ENCODE results near the gene LRP3.

The LRP3 gene

GRCh38 chr19:33251526-33252090 is 57.5 kb downstream of the LRP3 start:
- no peak for DNase-seq (ENCODE audit: low read depth in 2 of 2, low spot score in 1 of 2)

GRCh38 chr19:33252418-33252962 is 58.4 kb downstream of the LRP3 start:
- no peak for DNase-seq (ENCODE audit: low read depth in 2 of 2, low spot score in 1 of 2)

DNA sequence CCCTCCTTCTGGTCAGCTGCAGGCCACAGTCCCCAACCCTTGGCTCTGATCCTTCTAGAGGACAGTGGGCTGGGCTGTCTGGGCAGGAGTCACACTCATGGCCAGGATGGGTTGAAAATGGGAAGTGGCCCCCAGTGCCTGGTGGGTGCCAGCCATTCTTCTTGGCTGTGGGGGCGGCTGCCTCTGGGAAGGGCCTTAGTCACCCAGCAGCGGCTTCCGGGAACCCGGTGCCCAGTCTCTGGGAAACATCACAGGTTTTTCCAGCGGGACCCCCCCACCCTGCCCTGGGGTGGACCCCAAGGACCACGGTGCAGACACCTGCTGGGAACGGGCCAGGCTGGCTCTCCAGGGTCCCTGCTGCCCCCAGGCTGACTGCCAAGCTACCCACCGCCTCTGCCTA is 58.8 kb downstream of the LRP3 start:
- DNase-seq (ENCODE audit: low read depth in 2 of 2, low spot score in 1 of 2), result no peak

- no peak for DNase-seq (ENCODE audit: low read depth in 2 of 2, low spot score in 1 of 2)
Measured at GRCh38 chr19:33254245-33254824, 60.2 kb downstream of the LRP3 start.

DNA sequence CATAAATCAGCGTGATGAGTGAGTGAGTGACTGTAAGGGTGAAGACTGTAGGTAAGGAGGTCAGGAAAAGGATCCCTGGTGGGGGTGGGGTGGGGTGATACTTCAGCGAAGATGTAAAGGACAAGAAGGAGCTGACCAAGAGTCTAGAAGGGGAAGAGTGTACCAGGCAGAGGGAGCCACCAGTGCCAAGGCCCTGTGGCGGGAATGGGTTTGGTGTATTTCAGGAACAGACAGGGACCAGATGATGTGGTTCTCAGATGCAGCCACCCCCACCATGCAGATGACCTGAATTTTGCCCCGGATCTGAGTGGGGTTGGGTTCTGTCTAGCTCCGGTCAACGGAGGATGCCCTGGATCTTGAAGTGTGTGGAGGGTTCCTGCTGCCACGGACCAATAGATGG is 61.7 kb downstream of the LRP3 start:
- DNase-seq (ENCODE audit: low read depth in 2 of 2, low spot score in 1 of 2), result no peak

DNA sequence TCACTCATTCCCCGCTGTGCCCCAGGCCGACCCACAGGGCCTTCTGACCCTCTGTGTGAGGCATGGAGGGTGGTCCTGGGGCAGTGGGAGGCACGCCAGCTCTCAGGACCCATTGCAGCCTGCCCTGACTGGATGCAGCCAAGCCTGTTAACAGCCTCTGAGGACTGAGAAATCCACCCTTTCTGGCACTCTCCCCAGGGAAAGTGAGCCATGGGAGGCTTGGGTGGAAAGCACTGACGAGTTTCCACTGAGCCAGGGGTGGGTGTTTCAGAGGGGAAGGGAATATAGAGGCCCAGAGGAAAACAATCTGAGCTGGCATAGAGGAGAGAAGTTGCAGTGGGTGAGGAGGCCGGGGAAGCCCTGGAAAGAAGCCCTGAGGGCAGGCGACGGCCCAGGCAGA is 62.1 kb downstream of the LRP3 start:
- no peak for DNase-seq (ENCODE audit: low read depth in 2 of 2, low spot score in 1 of 2)

- DNase-seq (ENCODE audit: low read depth in 2 of 2, low spot score in 1 of 2), result no peak
Measured at GRCh38 chr19:33257828-33258227, 63.7 kb downstream of the LRP3 start.

Data from stimulated activated CD8-positive, alpha-beta memory T cell treated with anti-CD3 and anti-CD28 coated beads, Interleukin-4, amount 100 ng/mL, for 1 hour (primary cell).